22Rv1 (cell line): ENCODE measurements around the gene SERGEF.
A peak's percentile ranks its signal among the peaks of the same experiment; 100 is the strongest.

Source experiments
- CTCF ChIP-seq: fragments of 450-650 bp; IDR thresholded peaks from 2 replicates; pipeline ENCODE4 v1.5.1; 2017; ENCODE audit warnings: mild to moderate bottlenecking
- ZFX ChIP-seq: fragments of 450-650 bp; IDR thresholded peaks from 2 replicates; pipeline ENCODE4 v1.6.1; 2017; ENCODE audit warnings: antibody characterized with exemption, borderline replicate concordance

- TF ChIP-seq CTCF, result peak; percentile 85
- TF ChIP-seq ZFX, result no peak
Observed at GRCh38 chr11:17978553-17979287, 34.1 kb downstream of the SERGEF start.
